ENCODE data around the gene BEX5.

- TF ChIP-seq POLR2A (IDR thresholded peaks at IDR 0.05), result no peak
- peak in 2 of 6 experiments; percentile 9 to 10 for TF ChIP-seq CTCF (IDR thresholded peaks at IDR 0.05)
Observed at GRCh38 chrX:102154218-102154860, 1.4 kb downstream of the BEX5 start.
